Brain pericyte (primary cell): ENCODE results near the gene CENPF.
"Not testable (repeated sequence)": the region's sequence is repeated elsewhere in the genome, so short reads cannot be mapped to it uniquely, and the experiment has no call there.

Experiments
- DNase-seq: peaks from one replicate; pipeline ENCODE4 v3.0.0-alpha.2; 2012; ENCODE audit warnings: low read depth, low spot score

Gene CENPF

GRCh38 chr1:214602764-214603657 is at the start of gene CENPF:
CENPF (plus strand) TSS chr1:214603195; CDS start chr1:214613755, 10,560 bp downstream.
- DNase-seq, result peak; percentile 94

GRCh38 chr1:214557952-214558735 is 44.9 kb upstream of the CENPF start:
- no peak for DNase-seq

DNA sequence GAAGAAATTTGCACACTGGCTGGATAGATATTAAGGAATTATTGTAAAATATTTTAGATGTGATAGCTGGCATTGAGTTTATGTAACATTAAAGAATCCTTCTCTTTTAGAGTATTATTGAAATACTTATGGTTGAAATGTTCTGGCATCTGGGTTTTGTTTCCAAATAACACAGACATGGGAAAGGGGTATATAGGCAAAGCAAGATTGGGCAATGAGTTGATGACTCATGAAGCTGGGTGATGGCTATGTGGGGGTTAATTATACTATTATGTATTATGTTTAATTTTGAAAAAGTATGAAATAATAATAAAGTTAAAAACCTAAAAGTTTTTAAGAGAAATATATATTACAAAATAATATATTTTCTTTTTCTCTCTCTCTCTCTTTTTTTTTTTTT is 39.1 kb upstream of the CENPF start:
- DNase-seq, result no peak

DNA sequence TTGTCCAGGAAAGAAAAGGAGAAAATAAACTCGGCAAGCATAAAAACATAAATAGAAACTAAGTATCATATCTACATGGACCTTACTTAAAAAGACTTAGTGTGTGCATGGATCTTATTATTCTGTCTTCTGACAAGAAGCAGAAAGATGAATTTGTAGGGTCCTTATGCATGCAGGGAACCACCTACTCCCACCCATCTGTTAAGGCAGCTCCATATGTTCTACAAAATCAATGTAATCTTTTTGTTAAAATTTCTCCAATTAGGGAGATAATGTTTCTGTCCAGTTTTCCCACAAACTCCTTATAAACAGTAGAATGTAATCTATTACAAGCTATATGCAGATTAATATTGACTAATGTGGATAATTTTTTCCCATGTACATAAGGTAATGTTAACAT is 37.7 kb upstream of the CENPF start:
- DNase-seq, result no peak

DNA sequence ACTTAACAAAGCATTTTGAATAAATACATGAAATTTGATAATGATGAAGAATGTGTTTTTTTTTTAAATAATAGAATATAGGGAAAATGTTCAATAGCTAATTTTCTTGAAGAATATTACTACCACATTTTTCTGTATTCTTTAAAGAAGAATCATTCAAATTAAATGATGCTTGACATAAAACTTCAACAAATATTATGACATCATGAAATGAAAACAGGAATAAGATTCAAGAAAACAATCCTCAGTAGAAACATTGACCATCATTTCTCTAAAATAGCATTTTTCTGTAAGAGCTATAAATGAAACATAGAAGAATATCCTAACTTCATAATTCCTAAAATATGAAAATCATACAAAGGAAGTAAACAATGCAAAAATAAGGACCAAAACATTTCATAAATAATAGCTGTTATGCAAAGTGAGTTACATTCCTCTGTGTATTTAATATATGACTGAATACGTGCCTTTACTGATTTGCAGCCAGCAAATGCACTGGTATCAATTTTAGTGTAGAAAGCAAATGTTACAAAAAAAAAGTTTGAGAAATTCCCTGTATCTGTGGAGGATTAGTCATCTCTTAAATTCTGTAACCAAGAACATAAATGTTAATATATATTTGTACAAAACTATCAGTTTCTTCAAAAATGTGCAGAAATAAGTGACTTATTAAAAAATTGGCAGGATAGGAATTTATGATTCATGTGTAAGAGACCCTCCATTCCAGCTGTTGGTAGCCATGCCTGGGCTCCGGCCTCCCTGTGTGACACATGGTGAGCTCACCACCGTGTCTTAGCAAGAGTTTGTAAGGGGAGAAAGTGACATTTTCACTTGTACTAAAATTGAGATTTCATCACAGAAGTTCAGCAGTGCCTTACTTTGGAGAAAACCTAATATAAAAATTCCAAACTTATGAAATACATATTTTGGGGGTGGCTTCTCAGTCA is 36.6 kb upstream of the CENPF start:
- DNase-seq, result no peak

- no peak for DNase-seq
Measured at GRCh38 chr1:214567481-214567980, 35.5 kb upstream of the CENPF start.

GRCh38 chr1:214568328-214568727 is 34.7 kb upstream of the CENPF start:
- no peak for DNase-seq

GRCh38 chr1:214569357-214570004 is 33.5 kb upstream of the CENPF start:
- DNase-seq, result no peak

DNA sequence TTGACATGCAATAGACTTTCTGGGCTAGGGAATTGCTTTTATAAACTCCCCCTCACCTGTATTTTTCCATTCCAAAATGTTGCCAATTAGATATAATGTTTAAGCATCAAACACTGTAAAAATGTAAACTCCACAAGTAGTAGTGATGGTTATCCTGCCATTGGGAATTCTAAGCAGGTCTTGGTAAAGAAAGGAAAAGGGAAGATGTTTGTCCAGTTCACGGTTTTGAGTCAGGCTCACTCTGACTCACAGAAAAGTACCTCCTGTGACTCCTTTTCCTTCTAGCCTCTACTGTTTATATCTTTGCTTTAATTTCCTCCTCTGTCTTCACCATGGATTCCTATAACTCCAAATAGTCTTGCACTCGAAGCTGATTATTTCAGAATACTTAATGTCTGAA is 32.6 kb upstream of the CENPF start:
- no peak for DNase-seq

DNA sequence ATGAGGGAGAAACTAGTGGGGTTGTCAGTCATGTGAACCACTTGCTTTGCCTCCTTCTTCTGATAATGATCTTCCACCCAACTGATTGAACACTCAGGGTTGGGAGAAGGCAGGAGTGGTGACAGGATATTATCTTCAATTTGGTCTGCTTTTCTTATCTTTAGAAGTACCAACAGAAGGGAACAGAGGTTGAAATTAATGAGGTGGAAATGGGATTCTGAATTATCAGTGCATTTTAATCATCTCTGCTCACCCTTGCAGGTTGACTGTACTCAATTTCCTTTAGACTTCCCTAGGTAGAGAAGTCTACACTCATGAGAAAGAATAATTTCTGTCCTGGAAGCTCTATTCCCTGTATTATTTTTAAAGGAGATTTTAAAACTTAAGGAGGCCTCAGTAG is 31.7 kb upstream of the CENPF start:
- no peak for DNase-seq

DNA sequence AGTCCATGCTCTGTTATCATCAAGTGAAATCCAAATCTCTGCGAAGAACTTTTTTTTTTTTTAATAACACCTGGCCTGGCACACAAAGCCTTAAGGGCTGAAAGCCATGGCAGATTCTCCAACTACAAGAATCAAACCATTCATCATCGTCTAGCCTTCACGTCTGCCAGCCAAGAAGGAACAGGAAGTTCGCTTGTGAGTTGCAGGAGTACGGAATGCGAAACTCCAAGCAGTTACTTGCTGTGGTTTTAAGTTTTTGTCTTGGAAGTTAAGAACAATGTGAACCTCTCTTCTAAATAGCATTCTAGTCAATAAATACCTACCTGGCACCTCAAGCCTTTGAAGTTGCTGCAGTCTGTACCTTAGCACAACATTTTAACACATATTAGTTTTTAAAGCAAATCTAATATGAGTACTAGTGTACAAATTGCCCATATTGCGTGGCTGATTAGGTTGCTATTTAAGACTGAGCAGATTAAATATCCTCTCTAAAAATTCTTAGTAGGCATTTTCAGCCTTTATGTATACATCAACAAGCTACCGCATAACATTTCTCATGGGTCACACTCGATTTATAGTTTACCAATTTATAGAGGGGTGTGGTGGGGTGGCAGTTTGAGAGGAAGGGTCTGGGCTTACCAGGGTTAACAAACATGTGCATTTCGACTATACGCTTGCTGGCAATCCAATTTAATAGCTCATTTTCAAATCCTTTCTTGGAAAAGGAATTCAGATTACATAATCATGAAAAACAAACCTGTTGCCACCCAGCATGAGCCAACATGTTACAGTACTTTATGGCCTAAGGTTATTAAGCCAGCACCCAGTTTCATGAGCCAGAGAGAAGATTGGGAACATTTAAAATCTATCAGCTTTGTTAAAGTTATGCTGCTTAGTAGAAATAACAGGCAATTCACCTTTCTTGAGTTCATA is 29.3 kb upstream of the CENPF start:
- DNase-seq, result no peak

DNA sequence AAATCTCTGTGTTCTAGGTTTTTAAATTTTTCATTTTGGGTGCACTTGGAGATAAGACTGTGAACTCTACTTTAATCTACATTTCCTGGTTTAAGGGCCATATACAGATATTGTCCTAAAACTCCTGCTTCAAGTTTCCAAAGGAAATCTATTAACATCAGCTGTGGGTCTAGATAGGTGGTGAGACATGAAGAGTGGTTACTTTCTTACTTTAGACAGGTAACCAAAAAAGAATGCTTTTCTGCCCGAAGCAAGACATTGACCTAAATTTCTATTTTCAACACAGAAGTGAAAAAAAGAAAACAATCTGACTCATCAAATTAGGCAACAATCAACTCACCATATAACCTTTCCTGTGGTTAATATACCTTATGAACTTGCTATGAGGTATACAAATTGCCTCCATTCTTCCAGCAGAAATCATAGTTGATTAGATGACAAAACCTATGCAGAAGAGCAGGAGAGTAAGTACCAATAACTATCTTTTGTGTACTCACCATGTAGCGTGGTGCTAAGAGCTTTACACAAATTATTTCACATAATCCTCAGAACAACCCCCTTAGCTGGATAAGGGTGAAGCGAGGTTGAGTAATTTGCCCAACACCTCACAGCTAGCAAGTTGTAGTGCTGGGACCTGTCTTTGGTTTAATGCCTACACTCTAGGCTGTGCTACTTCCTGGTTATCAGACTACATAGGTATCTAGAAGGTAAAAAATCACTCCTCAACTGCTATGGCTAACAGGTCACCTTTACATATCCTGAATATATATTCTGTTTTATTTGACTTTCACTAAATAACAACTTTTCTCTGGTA is 28.2 kb upstream of the CENPF start:
- no peak for DNase-seq

DNA sequence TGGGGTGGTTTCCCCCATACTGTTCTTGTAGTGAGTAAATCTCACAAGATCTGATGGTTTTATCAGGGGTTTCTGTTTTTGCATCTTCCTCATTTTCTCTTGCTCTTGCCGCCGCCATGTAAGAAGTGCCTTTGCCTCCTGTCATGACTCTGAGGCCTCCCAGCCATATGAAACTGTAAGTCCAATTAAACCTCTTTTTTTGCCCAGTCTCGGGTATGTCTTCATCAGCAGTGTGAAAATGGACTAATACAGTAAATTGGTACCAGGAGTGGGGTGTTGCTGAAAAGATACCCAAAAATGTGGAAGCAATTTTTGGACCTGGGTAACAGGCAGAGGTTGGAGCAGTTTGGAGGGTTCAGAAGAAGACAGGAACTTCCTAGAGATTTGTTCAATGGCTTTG is 26.9 kb upstream of the CENPF start:
- not testable (repeated sequence) for DNase-seq

GRCh38 chr1:214579183-214579582 is 23.8 kb upstream of the CENPF start:
- no peak for DNase-seq

GRCh38 chr1:214581785-214582184 is 21.2 kb upstream of the CENPF start:
- DNase-seq, result no peak

DNA sequence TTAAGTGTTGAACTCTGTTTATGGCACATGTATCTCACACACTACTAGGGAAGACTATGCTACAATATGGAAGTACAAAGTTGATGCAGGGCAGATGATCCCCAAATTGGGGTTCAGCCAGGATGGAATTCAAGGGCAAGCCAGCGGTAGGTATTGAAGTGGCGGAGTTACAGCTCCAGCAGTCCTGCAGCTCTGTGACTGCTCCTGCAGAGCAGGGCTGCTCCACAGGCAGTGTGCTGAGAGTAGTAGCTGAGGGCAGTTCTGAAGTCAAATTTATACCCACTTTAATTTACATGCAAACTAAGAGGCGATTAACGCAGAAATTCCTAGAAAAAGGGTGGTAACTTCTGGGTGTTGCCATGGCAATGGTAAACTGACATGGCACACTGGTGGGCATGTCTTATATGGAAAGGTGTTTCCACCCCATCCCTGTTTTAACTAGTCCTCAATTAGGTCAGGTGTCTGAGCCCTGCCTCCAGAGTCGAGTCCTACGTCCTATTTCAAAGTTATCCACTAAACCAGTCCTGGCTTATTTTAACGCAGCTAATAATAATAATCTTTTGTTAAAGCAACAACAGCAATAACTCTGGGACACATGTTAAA is 20.6 kb upstream of the CENPF start:
- no peak for DNase-seq

DNA sequence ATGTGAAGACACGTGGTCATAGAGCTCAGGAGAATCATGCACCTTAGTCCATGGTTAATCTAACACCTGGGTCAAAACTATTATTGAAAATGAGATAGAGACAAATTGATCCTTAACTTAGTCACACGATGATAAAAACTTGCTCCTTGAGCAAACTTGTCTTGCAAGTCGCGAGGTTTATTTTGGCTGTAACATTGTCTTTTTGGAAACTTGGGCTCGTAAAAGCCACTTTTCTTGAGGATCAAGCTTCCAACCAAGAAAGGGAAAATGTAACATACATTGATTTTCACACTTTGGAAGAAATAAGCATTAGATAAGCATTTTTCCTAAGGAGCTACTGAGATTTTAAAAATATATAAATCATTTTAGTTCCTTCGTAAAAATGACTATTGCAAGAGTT is 19.9 kb upstream of the CENPF start:
- DNase-seq, result no peak

GRCh38 chr1:214583824-214584554 is 19.0 kb upstream of the CENPF start:
- no peak for DNase-seq
